Measurements from ENCODE around the gene AP4E1.
"Not testable (repeated sequence)": the region's sequence is repeated elsewhere in the genome, so short reads cannot be mapped to it uniquely, and the experiment has no call there.

Gene AP4E1

GRCh38 chr15:50919359-50919758 is 10.9 kb downstream of the AP4E1 start:
- H3K4me1 ChIP-seq (ENCODE audit: control insufficient read depth, low read depth, low read length); H3K36me3 ChIP-seq (ENCODE audit: control insufficient read depth, low read depth, low read length); H3K9me3 ChIP-seq (ENCODE audit: control insufficient read depth, low read depth, low read length); H3K4me3 ChIP-seq (ENCODE audit: low read length); H3K27me3 ChIP-seq (ENCODE audit: control insufficient read depth, insufficient read depth, low read length); H3K9ac ChIP-seq (ENCODE audit: low read length); H3K27ac ChIP-seq (ENCODE audit: low read length): not testable (repeated sequence)

GRCh38 chr15:50925281-50925680 is 16.8 kb downstream of the AP4E1 start:
- no peaks in the 10 kb centered on the region for H3K4me1 ChIP-seq (ENCODE audit: control insufficient read depth, low read depth, low read length)
- H3K9me3 ChIP-seq (ENCODE audit: control insufficient read depth, low read depth, low read length) = no peaks in the 10 kb centered on the region
- H3K9ac ChIP-seq (ENCODE audit: low read length) = no peak overlapping the region
- no peak overlapping the region for H3K4me3 ChIP-seq (ENCODE audit: low read length)
- no peak overlapping the region for H3K27ac ChIP-seq (ENCODE audit: low read length)
- H3K36me3 ChIP-seq (ENCODE audit: control insufficient read depth, low read depth, low read length) = peaks cover 10% of the 10 kb centered on the region
- no peaks in the 10 kb centered on the region for H3K27me3 ChIP-seq (ENCODE audit: control insufficient read depth, insufficient read depth, low read length)

GRCh38 chr15:50929062-50929461 is 20.6 kb downstream of the AP4E1 start:
- H3K27me3 ChIP-seq (ENCODE audit: control insufficient read depth, insufficient read depth, low read length) = no peaks in the 10 kb centered on the region
- H3K36me3 ChIP-seq (ENCODE audit: control insufficient read depth, low read depth, low read length) = peaks cover 13% of the 10 kb centered on the region
- no peak overlapping the region for H3K4me3 ChIP-seq (ENCODE audit: low read length)
- no peak overlapping the region for H3K27ac ChIP-seq (ENCODE audit: low read length)
- no peak overlapping the region for H3K9ac ChIP-seq (ENCODE audit: low read length)
- no peaks in the 10 kb centered on the region for H3K9me3 ChIP-seq (ENCODE audit: control insufficient read depth, low read depth, low read length)
- H3K4me1 ChIP-seq (ENCODE audit: control insufficient read depth, low read depth, low read length) = no peaks in the 10 kb centered on the region

- no peak overlapping the region for H3K4me3 ChIP-seq (ENCODE audit: low read length)
- no peaks in the 10 kb centered on the region for H3K9me3 ChIP-seq (ENCODE audit: control insufficient read depth, low read depth, low read length)
- H3K9ac ChIP-seq (ENCODE audit: low read length) = no peak overlapping the region
- H3K4me1 ChIP-seq (ENCODE audit: control insufficient read depth, low read depth, low read length) = no peaks in the 10 kb centered on the region
- no peaks in the 10 kb centered on the region for H3K27me3 ChIP-seq (ENCODE audit: control insufficient read depth, insufficient read depth, low read length)
- H3K27ac ChIP-seq (ENCODE audit: low read length) = no peak overlapping the region
- H3K36me3 ChIP-seq (ENCODE audit: control insufficient read depth, low read depth, low read length) = peaks cover 10% of the 10 kb centered on the region
Observed at GRCh38 chr15:50930792-50931191, 22.3 kb downstream of the AP4E1 start.

GRCh38 chr15:50933341-50933740 is 24.9 kb downstream of the AP4E1 start:
- no peak overlapping the region for H3K27ac ChIP-seq (ENCODE audit: low read length)
- no peaks in the 10 kb centered on the region for H3K4me1 ChIP-seq (ENCODE audit: control insufficient read depth, low read depth, low read length)
- no peaks in the 10 kb centered on the region for H3K27me3 ChIP-seq (ENCODE audit: control insufficient read depth, insufficient read depth, low read length)
- no peak overlapping the region for H3K4me3 ChIP-seq (ENCODE audit: low read length)
- peaks cover 10% of the 10 kb centered on the region for H3K36me3 ChIP-seq (ENCODE audit: control insufficient read depth, low read depth, low read length)
- H3K9me3 ChIP-seq (ENCODE audit: control insufficient read depth, low read depth, low read length) = no peaks in the 10 kb centered on the region
- no peak overlapping the region for H3K9ac ChIP-seq (ENCODE audit: low read length)

GRCh38 chr15:50938525-50938924 is 30.0 kb downstream of the AP4E1 start:
- no peaks in the 10 kb centered on the region for H3K36me3 ChIP-seq (ENCODE audit: control insufficient read depth, low read depth, low read length)
- H3K27ac ChIP-seq (ENCODE audit: low read length) = no peak overlapping the region
- no peaks in the 10 kb centered on the region for H3K9me3 ChIP-seq (ENCODE audit: control insufficient read depth, low read depth, low read length)
- H3K4me3 ChIP-seq (ENCODE audit: low read length) = no peak overlapping the region
- no peaks in the 10 kb centered on the region for H3K27me3 ChIP-seq (ENCODE audit: control insufficient read depth, insufficient read depth, low read length)
- H3K4me1 ChIP-seq (ENCODE audit: control insufficient read depth, low read depth, low read length) = no peaks in the 10 kb centered on the region
- H3K9ac ChIP-seq (ENCODE audit: low read length) = no peak overlapping the region

GRCh38 chr15:50939911-50940310 is 31.4 kb downstream of the AP4E1 start:
- Histone ChIP-seq H3K27ac (ENCODE audit: low read length) (no peak overlapping the region), H3K4me3 (ENCODE audit: low read length) (no peak overlapping the region), H3K9me3 (ENCODE audit: control insufficient read depth, low read depth, low read length) (no peaks in the 10 kb centered on the region), H3K27me3 (ENCODE audit: control insufficient read depth, insufficient read depth, low read length) (no peaks in the 10 kb centered on the region), H3K36me3 (ENCODE audit: control insufficient read depth, low read depth, low read length) (peaks cover 3% of the 10 kb centered on the region), H3K9ac (ENCODE audit: low read length) (no peak overlapping the region), H3K4me1 (ENCODE audit: control insufficient read depth, low read depth, low read length) (no peaks in the 10 kb centered on the region)

GRCh38 chr15:50940506-50940905 is 32.0 kb downstream of the AP4E1 start:
- Histone ChIP-seq H3K9me3 (ENCODE audit: control insufficient read depth, low read depth, low read length) (no peaks in the 10 kb centered on the region), H3K27ac (ENCODE audit: low read length) (no peak overlapping the region), H3K9ac (ENCODE audit: low read length) (no peak overlapping the region), H3K27me3 (ENCODE audit: control insufficient read depth, insufficient read depth, low read length) (no peaks in the 10 kb centered on the region), H3K4me3 (ENCODE audit: low read length) (no peak overlapping the region), H3K36me3 (ENCODE audit: control insufficient read depth, low read depth, low read length) (peaks cover 3% of the 10 kb centered on the region), H3K4me1 (ENCODE audit: control insufficient read depth, low read depth, low read length) (no peaks in the 10 kb centered on the region)

- Histone ChIP-seq H3K9ac (ENCODE audit: low read length) (no peak overlapping the region), H3K4me1 (ENCODE audit: control insufficient read depth, low read depth, low read length) (no peaks in the 10 kb centered on the region), H3K4me3 (ENCODE audit: low read length) (no peak overlapping the region), H3K27ac (ENCODE audit: low read length) (no peak overlapping the region), H3K36me3 (ENCODE audit: control insufficient read depth, low read depth, low read length) (peaks cover 7% of the 10 kb centered on the region), H3K9me3 (ENCODE audit: control insufficient read depth, low read depth, low read length) (no peaks in the 10 kb centered on the region), H3K27me3 (ENCODE audit: control insufficient read depth, insufficient read depth, low read length) (no peaks in the 10 kb centered on the region)
Observed at GRCh38 chr15:50943638-50944037, 35.2 kb downstream of the AP4E1 start.

- no peak overlapping the region for H3K27ac ChIP-seq (ENCODE audit: low read length)
- H3K9ac ChIP-seq (ENCODE audit: low read length) = no peak overlapping the region
- H3K4me1 ChIP-seq (ENCODE audit: control insufficient read depth, low read depth, low read length) = no peaks in the 10 kb centered on the region
- H3K9me3 ChIP-seq (ENCODE audit: control insufficient read depth, low read depth, low read length) = no peaks in the 10 kb centered on the region
- no peak overlapping the region for H3K4me3 ChIP-seq (ENCODE audit: low read length)
- peaks cover 7% of the 10 kb centered on the region for H3K36me3 ChIP-seq (ENCODE audit: control insufficient read depth, low read depth, low read length)
- H3K27me3 ChIP-seq (ENCODE audit: control insufficient read depth, insufficient read depth, low read length) = no peaks in the 10 kb centered on the region
Observed at GRCh38 chr15:50944672-50945071, 36.2 kb downstream of the AP4E1 start.

GRCh38 chr15:50945725-50946124 is 37.2 kb downstream of the AP4E1 start:
- no peak overlapping the region for H3K9ac ChIP-seq (ENCODE audit: low read length)
- H3K27ac ChIP-seq (ENCODE audit: low read length) = no peak overlapping the region
- H3K4me1 ChIP-seq (ENCODE audit: control insufficient read depth, low read depth, low read length) = no peaks in the 10 kb centered on the region
- no peak overlapping the region for H3K4me3 ChIP-seq (ENCODE audit: low read length)
- no peaks in the 10 kb centered on the region for H3K27me3 ChIP-seq (ENCODE audit: control insufficient read depth, insufficient read depth, low read length)
- peaks cover 7% of the 10 kb centered on the region for H3K36me3 ChIP-seq (ENCODE audit: control insufficient read depth, low read depth, low read length)
- no peaks in the 10 kb centered on the region for H3K9me3 ChIP-seq (ENCODE audit: control insufficient read depth, low read depth, low read length)

GRCh38 chr15:50950745-50951144 is 42.3 kb downstream of the AP4E1 start:
- H3K27ac ChIP-seq (ENCODE audit: low read length); H3K36me3 ChIP-seq (ENCODE audit: control insufficient read depth, low read depth, low read length); H3K9ac ChIP-seq (ENCODE audit: low read length); H3K4me3 ChIP-seq (ENCODE audit: low read length); H3K27me3 ChIP-seq (ENCODE audit: control insufficient read depth, insufficient read depth, low read length); H3K4me1 ChIP-seq (ENCODE audit: control insufficient read depth, low read depth, low read length); H3K9me3 ChIP-seq (ENCODE audit: control insufficient read depth, low read depth, low read length): not testable (repeated sequence)

Data from iPS-18a (cell line).